GM23338 (cell line): ENCODE results near the gene ERGIC3. TPM values are rescaled to one million over a fixed set of nuclear protein-coding genes. Genes with fewer than 3 reads are reported as not detected.

Source experiments
- ATAC-seq: fragments of 200-7000 bp; cut with Tn5 transposase; 3 replicates; pipeline ENCODE4 v1.9.1; 2020
- DNase-seq: peaks from one replicate; pipeline ENCODE4 v3.0.0-alpha.2; 2015; ENCODE audit warnings: low spot score
- H2AFZ ChIP-seq: fragments of 200-600 bp; sonication (generic); 2 replicates; pipeline ENCODE4 v1.8.0; 2016; ENCODE audit warnings: antibody characterized with exemption, mild to moderate bottlenecking, moderate library complexity
- H3F3A ChIP-seq: fragments of 200-600 bp; sonication (generic); replicated peaks from 2 replicates; pipeline ENCODE4 v1.8.0; 2017; ENCODE audit warnings: antibody characterized with exemption, mixed run types, low read depth
- H3K27ac ChIP-seq: fragments of 200-600 bp; sonication (generic); 2 replicates; pipeline ENCODE4 v1.6.1; 2016; ENCODE audit warnings: low read depth
- H3K27me3 ChIP-seq: fragments of 200-600 bp; sonication (generic); 2 replicates; pipeline ENCODE4 v1.8.0; 2016; ENCODE audit warnings: mild to moderate bottlenecking, mixed run types, moderate library complexity; ENCODE audit not compliant: insufficient read depth
- H3K36me3 ChIP-seq: fragments of 200-600 bp; sonication (generic); 2 replicates; pipeline ENCODE4 v1.8.0; 2016; ENCODE audit warnings: mild to moderate bottlenecking; ENCODE audit not compliant: insufficient read depth
- H3K4me1 ChIP-seq: fragments of 200-600 bp; sonication (generic); 2 replicates; pipeline ENCODE4 v1.8.0; 2016; ENCODE audit warnings: mild to moderate bottlenecking, moderate library complexity; ENCODE audit not compliant: insufficient read depth
- H3K4me2 ChIP-seq: fragments of 200-600 bp; sonication (generic); 2 replicates; pipeline ENCODE4 v1.7.1; 2017; ENCODE audit warnings: mixed run types
- H3K4me3 ChIP-seq: fragments of 200-600 bp; sonication (generic); 2 replicates; pipeline ENCODE4 v1.6.1; 2016; ENCODE audit warnings: mixed run types
- H3K79me2 ChIP-seq: fragments of 200-600 bp; sonication (generic); replicated peaks from 2 replicates; pipeline ENCODE4 v1.8.0; 2017; ENCODE audit warnings: mild to moderate bottlenecking; ENCODE audit not compliant: insufficient read depth
- H3K9me2 ChIP-seq: fragments of 200-600 bp; sonication (generic); 2 replicates; pipeline ENCODE4 v1.8.0; 2017; ENCODE audit not compliant: insufficient read depth
- H4K20me1 ChIP-seq: fragments of 200-600 bp; sonication (generic); replicated peaks from 2 replicates; pipeline ENCODE4 v1.8.0; 2017; ENCODE audit warnings: mild to moderate bottlenecking; ENCODE audit not compliant: insufficient read depth
- H3K27ac Mint-ChIP-seq: 2 replicates; pipeline ENCODE4 v1.8.0; 2020; ENCODE audit warnings: inconsistent platforms, mild to moderate bottlenecking, moderate library complexity, mixed read lengths
- H3K27me3 Mint-ChIP-seq: 3 replicates; pipeline ENCODE4 v1.8.0; 2022; ENCODE audit warnings: low read depth, mild to moderate bottlenecking, moderate library complexity, mixed read lengths, inconsistent platforms; ENCODE audit not compliant: insufficient read depth, poor library complexity
- H3K36me3 Mint-ChIP-seq: 3 replicates; pipeline ENCODE4 v1.8.0; 2021; ENCODE audit warnings: low read depth, mild to moderate bottlenecking, inconsistent platforms, moderate library complexity, mixed read lengths
- H3K4me1 Mint-ChIP-seq: 3 replicates; pipeline ENCODE4 v1.8.0; 2020; ENCODE audit warnings: mild to moderate bottlenecking, inconsistent platforms, mixed read lengths
- H3K4me3 Mint-ChIP-seq: 3 replicates; pipeline ENCODE4 v1.8.0; 2021; ENCODE audit warnings: moderate library complexity, mild to moderate bottlenecking, inconsistent platforms, mixed read lengths
- H3K9me3 Mint-ChIP-seq: 3 replicates; pipeline ENCODE4 v1.8.0; 2020; ENCODE audit warnings: moderate library complexity, mild to moderate bottlenecking, inconsistent platforms, mixed read lengths
- EZH2 ChIP-seq: fragments of 200-600 bp; sonication (generic); IDR thresholded peaks from one replicate; pipeline ENCODE4 v1.8.0; 2017; ENCODE audit warnings: antibody characterized with exemption, mild to moderate bottlenecking, low read depth; ENCODE audit not compliant: unreplicated experiment
- EZH2phosphoT487 ChIP-seq: fragments of 200-600 bp; sonication (generic); IDR thresholded peaks from one replicate; pipeline ENCODE4 v1.8.1; 2018; ENCODE audit warnings: antibody characterized with exemption; ENCODE audit not compliant: unreplicated experiment
- JUNB ChIP-seq: IDR thresholded peaks from one replicate; pipeline ENCODE4 v1.6.1; 2016; ENCODE audit warnings: antibody characterized with exemption; ENCODE audit not compliant: unreplicated experiment
- REST ChIP-seq: IDR thresholded peaks from one replicate; pipeline ENCODE4 v1.6.1; 2018; ENCODE audit warnings: antibody characterized with exemption; ENCODE audit not compliant: unreplicated experiment
- STAT1 ChIP-seq: IDR thresholded peaks from one replicate; pipeline ENCODE4 v1.6.1; 2016; ENCODE audit warnings: antibody characterized with exemption; ENCODE audit not compliant: unreplicated experiment
- ZNF114 ChIP-seq: fragments of 250-450 bp; sonication (Bioruptor Pico); IDR thresholded peaks from 2 replicates; pipeline ENCODE4 v1.5.0; 2020; ENCODE audit warnings: mild to moderate bottlenecking, moderate library complexity
- ZNF331 ChIP-seq: fragments of 250-450 bp; sonication (Bioruptor Pico); IDR thresholded peaks from 2 replicates; pipeline ENCODE4 v1.5.0; 2020; ENCODE audit warnings: low read depth, mild to moderate bottlenecking, moderate library complexity
- polyA plus RNA-seq: library from polyadenylated mRNA; unstranded; fragments of >200 nt; fragmentation: Nextera tagmentation; extraction: Ambion mirVana; gene quantifications from 2 replicates; pipeline ENCODE4 v1.2.1, GENCODE V29; 2016
- total RNA-seq: library from RNA; depleted of rRNA; stranded (reverse); fragments of >200 nt; shearing (Covaris generic); gene quantifications from 2 replicates; pipeline ENCODE4 v1.2.3, GENCODE V29; 2014
- TF ChIP-seq, protein P1 (sequence below), 2 experiments: fragments of 200-600 bp in 1 of 2; sonication (generic) in 1 of 2; conservative IDR thresholded peaks; 2 replicates each; pipeline versions ENCODE4 v1.5.1 to v1.6.1; 2016 to 2017; ENCODE audit warnings: antibody characterized with exemption in 2 of 2, low read depth in 2 of 2, mild to moderate bottlenecking in 2 of 2, moderate library complexity in 1 of 2
- TF ChIP-seq, protein P2 (sequence below): IDR thresholded peaks from 2 replicates; pipeline ENCODE4 v1.6.1; 2016; ENCODE audit warnings: antibody characterized with exemption

Gene ERGIC3
- total and polyA plus RNA-seq, 2 experiments from 2014 or later = 139 to 147 TPM

GRCh38 chr20:35515949-35516645 is 25.8 kb upstream of the ERGIC3 start (continued):
- TF ChIP-seq, protein P1, sequence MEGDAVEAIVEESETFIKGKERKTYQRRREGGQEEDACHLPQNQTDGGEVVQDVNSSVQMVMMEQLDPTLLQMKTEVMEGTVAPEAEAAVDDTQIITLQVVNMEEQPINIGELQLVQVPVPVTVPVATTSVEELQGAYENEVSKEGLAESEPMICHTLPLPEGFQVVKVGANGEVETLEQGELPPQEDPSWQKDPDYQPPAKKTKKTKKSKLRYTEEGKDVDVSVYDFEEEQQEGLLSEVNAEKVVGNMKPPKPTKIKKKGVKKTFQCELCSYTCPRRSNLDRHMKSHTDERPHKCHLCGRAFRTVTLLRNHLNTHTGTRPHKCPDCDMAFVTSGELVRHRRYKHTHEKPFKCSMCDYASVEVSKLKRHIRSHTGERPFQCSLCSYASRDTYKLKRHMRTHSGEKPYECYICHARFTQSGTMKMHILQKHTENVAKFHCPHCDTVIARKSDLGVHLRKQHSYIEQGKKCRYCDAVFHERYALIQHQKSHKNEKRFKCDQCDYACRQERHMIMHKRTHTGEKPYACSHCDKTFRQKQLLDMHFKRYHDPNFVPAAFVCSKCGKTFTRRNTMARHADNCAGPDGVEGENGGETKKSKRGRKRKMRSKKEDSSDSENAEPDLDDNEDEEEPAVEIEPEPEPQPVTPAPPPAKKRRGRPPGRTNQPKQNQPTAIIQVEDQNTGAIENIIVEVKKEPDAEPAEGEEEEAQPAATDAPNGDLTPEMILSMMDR (conservative IDR thresholded peaks at IDR 0.05; ENCODE audit: low read depth in 2 of 2) = no peak
- TF ChIP-seq REST (no peak), JUNB (no peak), EZH2 (no peak), EZH2phosphoT487 (no peak)
- TF ChIP-seq, protein P2, sequence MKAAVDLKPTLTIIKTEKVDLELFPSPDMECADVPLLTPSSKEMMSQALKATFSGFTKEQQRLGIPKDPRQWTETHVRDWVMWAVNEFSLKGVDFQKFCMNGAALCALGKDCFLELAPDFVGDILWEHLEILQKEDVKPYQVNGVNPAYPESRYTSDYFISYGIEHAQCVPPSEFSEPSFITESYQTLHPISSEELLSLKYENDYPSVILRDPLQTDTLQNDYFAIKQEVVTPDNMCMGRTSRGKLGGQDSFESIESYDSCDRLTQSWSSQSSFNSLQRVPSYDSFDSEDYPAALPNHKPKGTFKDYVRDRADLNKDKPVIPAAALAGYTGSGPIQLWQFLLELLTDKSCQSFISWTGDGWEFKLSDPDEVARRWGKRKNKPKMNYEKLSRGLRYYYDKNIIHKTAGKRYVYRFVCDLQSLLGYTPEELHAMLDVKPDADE = no peak

DNA sequence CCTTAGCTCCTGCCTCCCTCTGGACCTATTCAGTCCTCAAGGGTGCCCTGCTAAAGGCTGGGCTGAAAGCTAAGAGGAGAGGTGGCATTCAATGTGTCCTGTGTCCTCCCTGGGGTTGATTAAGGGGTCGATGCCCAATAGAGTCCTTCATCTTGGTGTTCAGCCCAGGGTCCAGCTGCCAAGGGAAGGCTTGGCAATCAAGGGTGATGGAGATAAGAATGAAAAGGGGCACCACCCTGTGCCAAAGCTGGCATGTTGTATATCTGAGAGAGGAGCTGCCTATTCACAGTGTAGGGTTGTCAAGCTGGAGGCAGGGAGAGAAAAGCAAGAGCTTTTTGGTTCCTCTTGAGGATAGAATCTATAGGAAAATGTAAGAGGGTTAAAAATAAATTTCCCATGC is 24.8 kb upstream of the ERGIC3 start:
- Histone ChIP-seq H3K4me2 (no peak overlapping the region), H3K79me2 (no peaks in the 10 kb centered on the region), H3K36me3 (no peaks in the 10 kb centered on the region; the same call in 1 of the 2 replicates), H3K9me2 (no peaks in the 10 kb centered on the region), H3F3A (no peaks in the 10 kb centered on the region), H3K27ac (no peak overlapping the region), H3K4me1 (no peaks in the 10 kb centered on the region), H3K4me3 (no peak overlapping the region), H2AFZ (no peak overlapping the region), H3K27me3 (no peaks in the 10 kb centered on the region), H4K20me1 (no peaks in the 10 kb centered on the region)
- Mint-ChIP-seq H3K27me3 (peaks cover 16% of the 10 kb centered on the region), H3K9me3 (no peaks in the 10 kb centered on the region), H3K4me3 (no peak overlapping the region), H3K4me1 (no peaks in the 10 kb centered on the region), H3K36me3 (peaks cover under 1% of the 10 kb centered on the region; the same call in 2 of the 3 replicates), H3K27ac (no peak overlapping the region)
- DNase-seq (no peak), ATAC-seq (no peak)
- TF ChIP-seq ZNF114 (no peak), ZNF331 (CRISPR knock-in tag) (no peak), REST (no peak), JUNB (no peak), STAT1 (no peak)
